GM18502 (cell line): ENCODE results near the gene NME9.

Experiments used
- ATAC-seq: cut with Tn5 transposase; IDR thresholded peaks from one replicate; pipeline ENCODE4 v1.9.1; 2021; ENCODE audit warnings: mild to moderate bottlenecking; ENCODE audit not compliant: unreplicated experiment, poor library complexity

The NME9 gene

DNA sequence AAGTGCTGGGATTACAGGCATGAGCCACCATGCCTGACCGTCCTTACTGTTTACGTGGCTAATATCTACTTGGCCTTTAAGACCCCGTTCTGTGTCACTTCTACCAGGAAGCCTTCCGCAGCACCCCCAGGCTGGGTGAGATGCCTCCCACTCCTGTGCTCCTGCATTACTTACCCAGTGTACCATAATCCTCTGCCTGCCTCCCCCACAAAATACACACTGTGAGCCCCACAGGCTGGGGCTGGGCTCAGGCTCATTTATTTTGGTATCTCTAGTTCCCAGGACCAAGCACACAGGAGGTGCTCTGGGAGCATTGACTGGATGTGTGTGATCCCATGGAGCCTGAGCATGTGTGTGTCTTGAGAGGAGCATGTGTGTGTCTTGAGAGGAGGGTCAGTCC, 33.7 kb upstream of the NME9 start:
- no peak for ATAC-seq

DNA sequence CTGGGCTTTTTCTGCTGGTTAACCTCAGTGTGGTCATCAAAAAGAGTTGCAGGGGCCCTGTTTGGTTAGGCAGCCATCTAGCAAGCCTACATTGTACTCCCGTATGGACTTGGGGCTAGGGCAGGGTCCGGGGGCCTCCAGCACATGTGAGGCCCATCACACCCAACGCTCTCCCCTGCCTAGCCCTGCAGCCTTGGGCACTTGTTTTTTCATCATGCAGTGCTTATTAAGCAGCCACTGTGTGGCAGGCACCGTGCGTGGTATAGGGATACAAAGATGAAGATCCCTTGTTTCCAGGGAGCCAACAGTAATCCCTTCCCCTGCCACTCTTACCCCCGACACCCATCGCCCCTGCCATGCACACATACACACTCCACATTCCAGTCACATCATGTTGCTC, 32.9 kb upstream of the NME9 start:
- no peak for ATAC-seq

DNA sequence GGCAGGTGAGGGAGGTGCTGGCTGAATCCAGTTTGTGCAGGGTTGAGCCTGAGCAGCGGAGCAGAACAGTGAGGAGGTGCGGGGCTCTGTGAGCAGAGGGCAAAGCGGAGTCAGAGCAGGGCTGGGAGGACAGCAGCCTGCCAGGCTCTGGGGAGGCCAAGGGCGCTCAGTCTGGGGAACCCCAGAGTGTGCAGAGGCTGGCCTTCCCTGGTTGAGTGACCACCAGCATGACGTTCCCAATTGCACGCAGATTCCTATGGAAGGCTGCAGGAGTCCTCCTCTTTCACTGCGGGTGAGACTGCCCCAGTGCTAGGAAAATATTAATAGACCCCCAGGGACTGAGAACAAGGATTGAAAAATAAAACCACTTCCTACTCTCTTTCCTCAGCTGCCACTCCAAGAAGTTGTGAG, 31.9 kb upstream of the NME9 start:
- ATAC-seq, result no peak

DNA sequence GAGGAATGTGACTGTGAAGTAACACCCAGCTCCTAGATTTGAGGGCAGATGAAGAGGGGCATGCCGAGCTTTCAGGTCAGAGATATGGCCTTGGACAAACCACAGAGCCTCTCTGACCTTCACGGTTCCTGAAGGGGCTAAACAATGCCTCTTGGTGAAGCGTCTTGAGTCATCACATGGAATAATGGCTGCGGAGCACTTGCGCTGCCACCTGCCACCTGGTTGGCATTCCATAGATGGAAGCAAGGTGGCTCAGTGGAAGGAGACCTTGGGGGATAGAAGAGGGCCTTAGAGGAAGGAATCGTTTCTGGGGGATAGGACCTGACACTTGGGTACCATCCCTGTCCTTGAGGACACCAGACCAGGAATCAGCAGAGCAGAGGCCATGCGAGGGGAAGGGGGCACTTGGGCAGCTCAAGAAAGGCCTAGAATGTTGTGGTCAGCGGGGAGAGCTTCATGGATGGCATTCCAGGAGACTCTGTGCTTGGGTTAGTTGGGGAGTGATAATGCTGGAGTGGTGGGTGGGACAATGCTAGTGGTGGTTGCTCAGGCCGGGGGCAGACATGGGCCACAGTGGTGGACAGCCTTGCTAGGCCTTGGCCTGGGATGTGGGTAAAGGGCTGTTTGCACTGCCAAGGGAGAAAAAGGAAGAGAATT, 31.3 kb upstream of the NME9 start:
- ATAC-seq, result no peak

DNA sequence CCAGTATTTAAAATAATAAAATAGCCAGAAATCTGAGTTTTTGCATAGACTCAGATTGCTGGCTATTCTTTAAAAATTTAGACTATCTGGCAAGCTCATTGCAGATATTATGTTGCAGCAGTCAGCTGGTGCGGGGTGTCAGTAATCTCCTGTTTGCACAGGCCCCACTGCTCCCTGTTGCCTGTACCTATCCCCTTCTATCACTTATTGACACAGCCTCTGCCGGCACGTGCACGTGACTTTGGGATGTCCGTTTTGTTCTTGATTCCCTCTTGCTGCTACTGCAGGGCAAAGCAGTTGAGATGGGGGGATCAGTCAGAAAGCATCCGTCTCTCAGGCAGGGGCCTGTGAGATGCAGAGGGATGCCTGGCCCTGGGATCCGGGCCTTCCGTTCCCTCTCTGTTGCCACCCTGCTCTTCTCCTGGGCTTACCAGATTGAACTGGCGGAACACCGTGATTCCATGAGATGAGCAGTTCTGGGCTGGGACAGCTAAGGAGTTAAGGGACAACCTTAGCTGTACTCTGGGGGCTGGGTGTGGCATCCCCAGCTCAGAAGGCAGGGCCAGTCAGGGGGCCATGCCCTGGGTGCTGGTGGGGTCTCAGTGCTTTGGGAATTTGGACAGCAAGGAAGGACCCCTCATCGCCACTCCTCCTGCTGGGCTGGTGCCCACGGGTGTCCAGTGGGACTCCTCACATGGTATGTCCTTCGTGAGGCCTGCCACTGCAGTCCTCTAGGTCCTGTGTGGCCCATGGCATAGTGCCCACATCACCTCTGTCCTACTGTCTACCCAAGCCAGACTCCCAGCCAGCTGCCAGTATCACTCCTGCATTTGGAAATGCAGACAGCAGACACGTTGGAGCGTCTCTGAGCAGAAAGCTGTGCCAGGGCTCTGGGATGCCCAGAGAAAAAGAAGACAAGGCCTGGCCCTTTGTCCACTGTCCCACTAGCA, 30.5 kb upstream of the NME9 start:
- ATAC-seq, result no peak

DNA sequence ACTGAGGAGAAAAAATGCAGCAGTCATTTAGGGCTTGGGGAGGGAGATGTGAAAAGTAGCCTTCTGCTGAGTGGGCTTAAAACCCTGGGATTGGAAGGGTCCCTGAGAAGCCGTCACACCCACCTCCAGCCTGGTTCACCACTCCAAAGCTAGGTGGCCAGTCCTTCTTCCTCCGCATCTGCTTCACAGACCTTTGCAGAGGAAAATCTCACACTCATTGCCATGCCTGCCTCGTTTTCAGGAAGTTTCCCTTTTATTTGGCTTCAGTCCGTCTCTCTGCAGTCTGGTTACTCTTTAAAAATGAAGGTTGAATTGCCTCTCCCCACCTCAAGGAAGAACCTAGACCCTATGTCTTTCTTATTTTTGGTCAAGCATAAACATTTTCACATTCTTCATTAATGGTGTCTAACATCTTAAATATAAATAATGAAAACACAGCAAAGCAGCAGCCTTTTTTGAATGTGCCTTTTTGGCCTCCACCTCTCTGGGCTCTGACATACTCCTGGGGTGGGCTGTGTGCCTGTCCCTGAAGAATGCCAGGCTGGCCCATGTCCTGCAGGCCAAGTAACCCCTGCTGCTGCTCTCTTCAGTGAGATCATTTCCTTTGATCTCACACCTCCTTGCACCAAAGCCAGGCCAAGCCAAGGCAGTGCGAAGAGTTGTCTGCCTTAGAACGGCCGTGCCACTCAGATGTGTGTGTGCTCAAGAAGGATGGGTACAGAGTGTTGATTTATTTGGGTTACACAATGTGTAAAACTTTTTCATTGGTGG, 29.7 kb upstream of the NME9 start:
- ATAC-seq, result no peak

DNA sequence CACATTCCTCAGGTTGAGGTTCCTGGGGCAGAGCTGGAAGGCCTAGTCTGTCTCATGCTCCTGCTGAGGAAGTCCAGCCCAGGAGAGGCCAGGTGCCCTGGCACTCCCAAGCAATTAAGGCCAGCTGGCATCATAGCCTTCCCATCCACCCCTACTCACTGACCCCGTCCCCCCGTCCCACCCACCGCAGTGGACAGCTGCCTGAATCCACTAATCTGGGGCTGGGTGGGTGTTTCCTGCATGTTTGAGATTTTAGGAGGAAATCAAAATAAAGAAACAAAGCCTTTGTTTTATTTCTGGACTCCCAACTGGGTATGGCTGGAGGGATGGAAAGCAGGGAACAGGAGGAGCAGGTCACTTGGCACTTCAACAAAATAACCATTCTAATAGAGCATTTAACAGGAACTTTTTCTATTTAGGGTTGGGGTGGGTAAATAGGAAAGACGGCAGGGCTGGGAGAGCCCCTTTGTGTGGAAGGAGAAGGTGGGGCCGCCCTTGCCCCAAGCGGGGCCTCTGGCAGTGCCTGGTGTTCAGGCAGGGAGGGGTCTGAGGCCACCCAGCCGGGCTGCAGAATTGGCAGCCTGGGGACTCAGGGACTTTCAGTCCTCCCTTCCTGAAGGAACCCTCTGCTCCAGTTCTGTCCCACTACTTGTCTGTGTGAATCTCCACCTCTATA, 27.2 kb upstream of the NME9 start:
- ATAC-seq, result no peak

DNA sequence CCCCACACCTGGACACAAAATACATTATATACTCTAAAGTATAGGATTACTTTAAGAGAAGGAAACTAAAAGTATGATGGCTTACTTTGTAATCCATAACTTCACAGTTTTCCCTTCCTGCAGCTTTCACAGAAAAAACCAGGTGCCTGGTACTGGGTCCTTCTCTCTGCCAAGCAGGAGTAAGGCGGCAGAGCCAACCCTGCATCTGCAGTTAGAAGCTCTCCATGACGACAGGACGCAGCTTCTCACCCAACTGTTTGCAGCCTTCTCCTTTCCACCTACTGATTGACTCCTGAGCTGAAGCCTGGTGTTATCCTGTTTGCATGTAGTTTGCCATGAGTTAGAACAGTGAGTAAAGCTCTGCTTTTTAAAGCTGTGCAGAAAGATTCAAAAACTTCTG, 25.4 kb upstream of the NME9 start:
- ATAC-seq, result no peak

DNA sequence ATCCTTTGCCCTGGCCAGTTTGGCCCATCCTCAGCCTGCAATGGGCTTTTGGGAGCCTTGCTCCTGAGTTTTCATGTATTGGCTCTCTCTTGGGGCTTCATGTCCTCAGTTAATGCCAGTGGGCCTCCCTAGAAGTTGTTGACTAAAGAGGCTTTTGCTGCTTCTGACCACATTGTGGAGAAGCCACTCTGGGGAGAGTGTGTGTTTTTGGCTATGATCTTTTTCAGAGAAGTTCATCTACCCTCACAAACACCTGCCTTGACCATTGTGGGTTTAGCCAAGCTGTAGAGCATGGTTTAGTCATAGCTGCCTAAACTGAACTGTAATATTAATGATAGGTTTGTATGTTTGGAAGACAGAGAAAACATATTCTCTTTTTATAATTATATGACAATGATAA, 24.7 kb upstream of the NME9 start:
- no peak for ATAC-seq

DNA sequence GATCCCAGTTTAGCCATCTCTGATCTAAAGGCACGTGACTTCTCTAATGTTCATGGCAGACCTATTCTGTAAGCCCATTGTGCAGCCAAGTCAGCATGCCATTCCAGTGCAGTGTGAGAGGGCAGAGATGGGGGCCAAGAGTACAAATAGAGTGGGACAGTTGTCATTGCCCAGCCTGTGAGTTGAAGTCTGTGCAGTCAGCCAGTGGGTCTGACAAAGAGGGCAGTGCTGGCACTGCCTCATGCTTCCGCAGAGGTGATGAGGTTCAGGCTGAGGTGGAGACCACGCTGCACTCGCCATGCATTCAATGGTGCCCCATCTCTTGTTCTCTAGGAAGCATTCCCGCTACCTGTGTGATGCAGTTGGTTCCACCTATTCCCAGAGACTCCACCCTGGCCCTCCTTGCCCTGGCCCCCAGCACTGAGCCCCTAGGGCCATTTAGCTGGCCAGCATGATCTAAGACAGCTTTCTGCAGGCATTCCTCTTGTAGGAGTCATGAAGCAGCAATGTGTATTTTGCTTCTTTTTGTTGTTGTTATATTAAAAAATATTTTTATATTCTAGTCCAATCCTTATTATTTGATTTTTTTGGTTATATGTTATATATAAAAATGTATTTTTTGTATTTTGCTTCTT, 22.4 kb upstream of the NME9 start:
- no peak for ATAC-seq

DNA sequence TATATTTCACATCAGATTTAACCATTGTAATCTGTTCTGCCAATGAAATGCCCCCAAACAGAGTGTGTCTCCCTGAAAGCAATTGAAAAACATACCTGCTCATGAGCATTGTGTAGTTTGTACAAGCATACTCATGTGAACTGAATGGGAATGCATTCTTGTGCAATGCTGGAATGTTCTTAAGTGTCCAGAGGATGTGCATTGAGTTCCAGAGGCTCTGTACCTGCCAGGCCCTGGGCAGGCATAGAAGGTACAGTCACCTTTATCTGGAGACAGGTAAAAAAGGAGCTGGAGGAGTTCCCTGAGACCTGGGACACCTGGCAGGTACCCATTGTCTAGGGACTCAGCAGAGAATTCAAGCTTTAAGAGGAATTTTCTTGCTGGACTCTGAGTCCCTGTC, 21.5 kb upstream of the NME9 start:
- ATAC-seq, result no peak

DNA sequence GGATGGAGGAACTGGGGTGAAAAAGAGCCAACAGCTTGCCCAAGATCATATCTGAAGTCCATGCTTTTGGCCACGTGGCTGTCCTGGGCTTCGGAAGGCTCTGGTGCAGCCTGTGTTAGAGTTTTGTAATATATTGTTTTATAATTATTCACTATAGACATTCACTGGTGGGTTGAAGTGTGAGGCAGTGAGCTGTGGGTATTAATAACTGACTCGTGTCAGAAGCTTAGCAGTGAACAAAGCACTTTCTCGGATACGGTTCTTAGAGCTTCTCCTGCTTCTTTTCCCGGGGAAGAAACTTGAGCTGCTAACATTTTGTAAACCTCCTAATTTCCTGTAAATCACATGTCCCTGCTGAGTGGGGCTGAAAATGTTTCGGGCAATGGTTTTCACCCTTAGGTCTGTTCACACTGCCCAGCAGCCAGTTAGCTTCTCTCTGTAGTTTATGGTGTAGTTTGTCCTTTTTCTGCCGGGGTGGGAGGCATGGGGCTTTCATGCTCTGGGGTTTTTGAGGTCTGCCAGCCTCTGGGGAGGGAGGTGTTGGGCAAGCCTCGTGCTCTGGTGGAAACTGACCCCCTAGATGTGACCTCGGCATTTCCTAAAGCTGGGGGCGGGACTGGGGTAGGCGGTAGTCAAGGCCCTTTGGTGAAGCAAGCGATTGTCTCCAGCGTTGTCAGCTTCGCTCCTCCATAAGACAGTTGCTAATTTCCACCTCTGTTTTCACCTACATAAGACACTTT, 20.4 kb upstream of the NME9 start:
- ATAC-seq, result no peak

DNA sequence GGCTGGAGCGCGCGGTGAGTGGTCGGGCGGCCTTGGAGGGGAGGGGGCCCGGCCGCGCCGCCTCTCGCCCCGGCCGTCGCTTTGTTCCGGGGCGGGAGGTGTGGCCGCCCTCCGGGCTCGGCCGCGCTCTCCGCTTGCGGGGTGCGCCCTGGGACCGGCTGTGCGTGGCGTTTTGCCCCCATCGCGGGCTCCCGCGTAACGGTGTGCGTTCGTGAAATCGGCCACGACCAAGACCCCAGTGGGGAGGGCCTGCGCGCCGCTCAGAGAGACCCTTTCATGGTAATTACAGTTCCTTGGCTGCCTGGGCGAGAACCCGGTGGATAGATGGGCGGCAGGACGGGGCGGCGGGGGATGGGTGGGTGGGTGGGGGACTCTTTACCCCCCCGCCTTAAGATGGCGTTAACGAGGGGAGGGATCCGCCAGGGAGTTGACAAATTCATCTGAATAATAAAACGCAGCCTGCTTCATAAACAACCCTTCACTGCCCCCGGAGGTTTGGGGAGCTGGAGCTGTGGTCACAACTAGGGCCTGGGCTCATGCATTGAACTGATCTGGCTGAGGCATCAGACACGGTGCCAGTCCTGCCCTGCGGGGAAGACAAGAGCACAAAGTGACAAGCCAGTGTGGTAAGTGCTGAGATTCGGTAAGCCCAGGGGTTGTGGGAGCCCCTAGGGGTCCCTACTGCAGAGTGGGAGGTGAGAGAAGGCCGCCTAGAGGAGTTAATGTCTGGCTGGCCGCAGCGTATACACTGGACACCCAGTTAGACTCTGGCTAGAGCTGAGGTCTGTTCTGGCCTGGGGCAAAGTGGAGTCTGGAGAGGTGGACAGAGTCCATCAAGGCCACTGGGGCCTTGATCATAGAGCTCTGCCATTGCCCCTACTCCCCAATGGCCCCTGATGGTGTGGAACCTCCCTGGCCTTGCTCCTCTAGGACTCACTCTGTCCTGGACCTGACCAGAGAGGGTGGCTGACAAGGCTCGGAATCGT, 19.4 kb upstream of the NME9 start:
- ATAC-seq, result no peak

DNA sequence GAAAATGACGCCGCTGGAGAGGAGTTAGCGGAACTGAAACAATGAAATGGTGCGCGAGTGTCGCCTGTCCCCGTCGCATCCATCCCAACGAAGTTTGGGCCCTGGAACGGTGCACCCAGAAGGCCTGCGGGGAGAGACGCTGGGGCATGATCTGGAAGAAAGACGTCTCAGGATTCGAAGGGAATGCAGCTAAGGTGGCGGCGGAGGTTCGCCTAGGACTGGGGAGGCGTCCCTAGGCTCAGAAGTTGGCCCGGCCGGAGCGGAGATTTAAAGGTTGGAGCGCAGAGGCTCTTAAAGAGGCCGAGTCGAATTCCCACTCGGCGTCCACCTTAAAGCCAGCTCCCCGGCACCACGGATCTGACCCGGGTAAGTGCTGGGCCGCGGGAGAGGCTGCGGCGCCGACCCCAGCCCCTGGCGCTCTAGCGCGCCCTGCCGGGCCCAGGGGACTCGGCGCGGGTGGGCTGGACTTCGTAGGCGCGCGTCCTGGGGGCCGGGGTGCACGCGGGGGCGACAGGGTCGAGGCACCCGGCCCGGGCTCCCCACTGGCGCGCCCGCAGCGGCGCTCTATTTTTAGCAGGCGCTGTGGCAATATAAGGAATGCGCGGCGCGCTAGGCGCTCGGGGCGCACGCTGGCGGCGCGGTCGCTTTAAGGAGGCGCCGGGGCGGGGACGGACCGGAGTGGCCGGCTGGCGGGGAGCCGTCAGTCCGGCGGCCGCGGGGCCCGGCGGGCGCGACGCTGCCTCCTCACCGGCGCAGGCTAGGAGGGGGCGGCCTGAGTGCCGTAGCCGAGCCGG, 18.5 kb upstream of the NME9 start, which contains the start of gene MRAS:
Gene MRAS, plus strand, starts transcription at position 620 of the 794 bp plus-strand sequence. CDS start 24,305 bp downstream, outside the sequence.
- ATAC-seq, result no peak

DNA sequence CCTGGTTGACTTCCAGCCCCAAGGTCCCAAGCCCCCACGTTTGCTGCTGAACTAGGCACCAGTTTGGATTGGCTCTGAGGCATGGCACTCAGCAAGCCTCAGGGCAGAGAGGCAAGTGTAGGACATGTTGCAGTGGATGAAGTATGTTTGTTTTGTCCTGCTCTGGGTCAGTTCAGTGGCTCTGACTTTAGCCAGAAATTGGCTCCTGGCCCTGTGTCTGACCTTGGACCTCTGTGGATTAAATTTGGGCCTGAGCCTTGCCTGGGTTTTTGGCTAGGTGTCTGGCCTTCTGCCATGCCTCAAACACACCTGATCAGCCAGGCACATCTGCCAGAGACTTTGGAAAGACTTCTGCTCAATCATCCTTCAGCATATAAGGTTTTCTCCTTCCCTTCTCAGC, 15.1 kb upstream of the NME9 start:
- no peak for ATAC-seq

DNA sequence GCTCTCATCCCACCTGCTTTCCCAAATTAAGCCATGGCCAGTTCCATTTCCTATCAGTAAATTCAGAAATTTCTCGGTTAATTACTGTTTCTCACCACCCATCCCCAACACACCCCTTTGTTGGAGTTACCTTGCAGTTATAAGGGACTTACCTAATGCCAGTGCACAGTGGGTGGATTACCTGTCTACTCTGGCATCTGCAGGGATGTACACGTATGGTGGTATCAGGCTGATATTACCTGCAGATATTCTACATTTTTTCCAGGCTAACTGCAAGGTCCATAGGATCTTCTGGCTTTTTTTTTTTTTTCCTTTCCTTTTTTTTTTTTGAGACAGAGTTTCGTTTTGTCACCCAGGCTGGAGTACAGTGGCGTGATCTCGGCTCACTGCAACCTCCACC, 10.9 kb upstream of the NME9 start:
- ATAC-seq, result no peak

DNA sequence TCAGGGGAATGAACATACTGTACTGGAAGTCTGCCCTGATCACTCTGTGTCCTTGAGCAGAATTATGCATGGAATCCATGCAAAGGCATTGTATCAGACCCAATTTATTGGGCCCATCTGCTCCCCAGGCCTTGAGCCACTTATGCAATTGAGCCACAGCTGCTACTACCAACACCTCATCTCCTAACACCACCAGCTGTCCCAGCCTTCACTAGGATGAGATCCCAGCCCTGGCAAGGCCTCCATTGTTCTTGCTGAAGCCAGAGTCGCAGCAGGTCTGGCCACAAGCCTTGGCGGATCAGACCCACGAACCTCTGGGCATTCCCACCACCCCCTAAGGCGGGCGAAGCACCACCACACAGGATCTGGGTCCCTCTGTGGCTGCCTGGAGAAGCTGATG, 9.2 kb upstream of the NME9 start:
- no peak for ATAC-seq
